ENCODE measurements around the gene FLG2. TPM values are rescaled to one million over a fixed set of nuclear protein-coding genes. Genes with fewer than 3 reads are reported as not detected.

Gene FLG2
- polyA plus RNA-seq, 1 of the 3 experiments (the other 2 are of a cell fraction) = not detected

- H3K9me2 ChIP-seq = no peaks in the 10 kb centered on the region
- no peak for DNase-seq
- WGBS (ENCODE audit: low lambda C conversion rate) = 2% methylated on average over 3 of the region's 3 CpGs
- no peaks in the 10 kb centered on the region for H3K9me3 ChIP-seq
- H3K4me2 ChIP-seq = no peak overlapping the region
- no peak overlapping the region for H3K9ac ChIP-seq
- POLR2A ChIA-PET = no interaction called here
- H3K4me3 ChIP-seq (ENCODE audit: low read depth in 2 of 2, low read length in 1 of 2) = no peak overlapping the region
- no peaks in the 10 kb centered on the region for H3K27me3 ChIP-seq (ENCODE audit: insufficient read depth)
- no peaks in the 10 kb centered on the region for H3F3A ChIP-seq (replicated peaks; ENCODE audit: insufficient read depth)
- H2AFZ ChIP-seq (ENCODE audit: low read depth) = no peak overlapping the region
- CTCF ChIA-PET = interaction anchor here (1.2 to 2.6 kb wide), 2 partner anchors 116 to 157 kb away, joined by 3 to 15 read pairs; no protein-coding TSS in a partner anchor
- H3K79me2 ChIP-seq (ENCODE audit: insufficient read depth) = no peaks in the 10 kb centered on the region
- no peak overlapping the region for H3K27ac ChIP-seq (ENCODE audit: low read depth in 2 of 2, low read length in 1 of 2)
- TF ChIP-seq RAD21 (IDR thresholded peaks at IDR 0.05; ENCODE audit: low read length) (no peak), EP300 (IDR thresholded peaks at IDR 0.05; ENCODE audit: borderline replicate concordance in 1 of 2, low read depth in 1 of 2, low read length in 1 of 2) (no peak), JUND (IDR thresholded peaks at IDR 0.05) (no peak), USF1 (IDR thresholded peaks at IDR 0.05; ENCODE audit: borderline replicate concordance, low read depth) (no peak), FOSL2 (IDR thresholded peaks at IDR 0.05; ENCODE audit: borderline replicate concordance, low read depth) (no peak), FOXJ3 (CRISPR knock-in tag; IDR thresholded peaks at IDR 0.05) (no peak), NFIC (IDR thresholded peaks at IDR 0.05; ENCODE audit: borderline replicate concordance) (no peak), RXRA (IDR thresholded peaks at IDR 0.05; ENCODE audit: borderline replicate concordance, low read depth) (no peak), TAF1 (IDR thresholded peaks at IDR 0.05; ENCODE audit: borderline replicate concordance, low read depth, low read length) (no peak)
- H3K36me3 ChIP-seq (replicated peaks in 1 of 2; ENCODE audit: control insufficient read depth in 1 of 2, insufficient read depth in 2 of 2, low read length in 1 of 2) = no peaks in the 10 kb centered on the region
- H4K20me1 ChIP-seq (ENCODE audit: insufficient read depth) = no peaks in the 10 kb centered on the region
- no peaks in the 10 kb centered on the region for H3K4me1 ChIP-seq (ENCODE audit: control insufficient read depth in 1 of 2, insufficient read depth in 2 of 2, low read depth in 1 of 2, low read length in 1 of 2)
These were observed 16.8 kb downstream of the FLG2 start for GRCh38 chr1:152343006-152343405.

GRCh38 chr1:152335399-152335798 is 24.4 kb downstream of the FLG2 start:
- H3K9me3 ChIP-seq = no peaks in the 10 kb centered on the region
- H3K4me1 ChIP-seq (ENCODE audit: control insufficient read depth in 1 of 2, insufficient read depth in 2 of 2, low read depth in 1 of 2, low read length in 1 of 2) = no peaks in the 10 kb centered on the region
- ChIA-PET POLR2A (no interaction called here), CTCF (interaction anchor here (1.0 to 1.4 kb wide), 2 partner anchors 11 to 12 kb away, joined by 3 to 5 read pairs; no protein-coding TSS in a partner anchor)
- H3K9ac ChIP-seq = no peak overlapping the region
- 4% methylated on average over 7 of the region's 7 CpGs for WGBS (ENCODE audit: low lambda C conversion rate)
- no peaks in the 10 kb centered on the region for H3K36me3 ChIP-seq (replicated peaks in 1 of 2; ENCODE audit: control insufficient read depth in 1 of 2, insufficient read depth in 2 of 2, low read length in 1 of 2)
- H3K4me3 ChIP-seq (ENCODE audit: low read depth in 2 of 2, low read length in 1 of 2) = no peak overlapping the region
- H3K9me2 ChIP-seq = no peaks in the 10 kb centered on the region
- no peaks in the 10 kb centered on the region for H3F3A ChIP-seq (replicated peaks; ENCODE audit: insufficient read depth)
- H3K27ac ChIP-seq (ENCODE audit: low read depth in 2 of 2, low read length in 1 of 2) = no peak overlapping the region
- H3K4me2 ChIP-seq = no peak overlapping the region
- no peaks in the 10 kb centered on the region for H3K27me3 ChIP-seq (ENCODE audit: insufficient read depth)
- no peaks in the 10 kb centered on the region for H4K20me1 ChIP-seq (ENCODE audit: insufficient read depth)
- TF ChIP-seq EZH2phosphoT487 (IDR thresholded peaks at IDR 0.05; ENCODE audit: borderline replicate concordance, low read depth) = no peak
- no peak for TF ChIP-seq ZBTB33 (IDR thresholded peaks at IDR 0.05; ENCODE audit: borderline replicate concordance, low read depth)
- no peak for TF ChIP-seq MEF2A (IDR thresholded peaks at IDR 0.05; ENCODE audit: borderline replicate concordance, low read depth)
- TF ChIP-seq TCF12 (IDR thresholded peaks at IDR 0.05) = no peak
- TF ChIP-seq FOXM1 (IDR thresholded peaks at IDR 0.05; ENCODE audit: low read depth) = no peak
- no peak for TF ChIP-seq MXI1 (IDR thresholded peaks at IDR 0.05; ENCODE audit: low read depth, low read length)
- no peak for TF ChIP-seq ELF1 (IDR thresholded peaks at IDR 0.05)
- no peak for TF ChIP-seq USF1 (IDR thresholded peaks at IDR 0.05; ENCODE audit: borderline replicate concordance, low read depth)
- TF ChIP-seq CTCF (IDR thresholded peaks at IDR 0.05) = no peak
- TF ChIP-seq TEAD4 (IDR thresholded peaks at IDR 0.05; ENCODE audit: borderline replicate concordance, insufficient read depth) = no peak
- TF ChIP-seq EP300 (IDR thresholded peaks at IDR 0.05; ENCODE audit: borderline replicate concordance in 1 of 2, low read depth in 1 of 2, low read length in 1 of 2) = no peak
- no peak for TF ChIP-seq IRF3 (IDR thresholded peaks at IDR 0.05; ENCODE audit: low read depth, low read length)
- TF ChIP-seq TAF1 (IDR thresholded peaks at IDR 0.05; ENCODE audit: borderline replicate concordance, low read depth, low read length) = no peak
- no peaks in the 10 kb centered on the region for H3K79me2 ChIP-seq (ENCODE audit: insufficient read depth)
- H2AFZ ChIP-seq (ENCODE audit: low read depth) = no peak overlapping the region
- DNase-seq = no peak

Data from SK-N-SH (cell line).